Measurements from ENCODE around the gene MKRN3. TPM values are rescaled to one million over a fixed set of nuclear protein-coding genes. Genes with fewer than 3 reads are reported as not detected.

Gene MKRN3
- polyA plus RNA-seq, 1 of the 3 experiments (the other 2 are of a cell fraction) = 4.7 TPM

DNA sequence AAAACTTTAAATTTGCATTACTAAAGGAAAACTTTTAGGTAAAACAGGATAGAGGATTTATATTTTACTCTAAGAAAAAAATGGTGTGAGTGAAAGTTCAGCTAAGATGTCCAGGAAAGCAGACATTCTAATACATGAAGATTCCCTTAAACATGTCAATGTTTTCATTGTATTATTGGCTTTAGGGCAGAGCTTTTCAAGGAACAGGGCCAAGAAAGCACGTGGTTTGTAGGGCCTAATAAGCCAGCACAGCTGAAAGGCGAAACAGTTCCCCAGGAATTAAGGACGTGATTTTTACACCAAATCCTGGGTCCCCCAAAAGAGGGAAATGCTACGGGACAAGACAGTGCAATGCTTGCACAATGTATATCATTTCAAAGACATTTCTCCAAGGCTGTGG, 48.6 kb upstream of the MKRN3 start:
- WGBS (ENCODE audit: low lambda C conversion rate) = 26% methylated on average over 4 of the region's 4 CpGs
- DNase-seq = no peak

DNA sequence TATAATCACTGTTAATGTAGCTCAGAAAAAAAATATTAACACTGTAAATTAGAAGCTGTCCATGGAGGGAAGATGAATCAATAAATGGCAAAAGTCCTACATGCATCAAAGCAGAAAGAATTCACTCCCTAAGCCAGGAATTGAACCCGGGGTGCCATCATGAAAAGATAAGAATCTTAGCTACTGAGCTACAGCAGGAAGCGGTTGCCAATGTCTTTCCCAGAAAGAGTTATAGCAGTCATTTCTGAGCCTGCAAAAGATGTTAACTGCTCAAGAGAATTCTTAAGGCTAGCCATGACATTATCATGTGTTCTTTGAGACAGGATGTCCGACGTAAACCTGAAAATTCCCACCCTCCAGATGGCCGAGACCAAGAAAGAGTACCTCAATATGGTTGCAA, 47.4 kb upstream of the MKRN3 start:
- CTCF ChIA-PET = interaction anchor here (0.8 to 2.9 kb wide), 2 partner anchors 11 to 20 kb away, joined by 3 to 8 read pairs; no protein-coding TSS in a partner anchor
- DNase-seq = no peak
- H3K4me3 ChIP-seq (ENCODE audit: low read depth in 2 of 2, low read length in 1 of 2) = no peak overlapping the region
- no peaks in the 10 kb centered on the region for H3K27me3 ChIP-seq (ENCODE audit: insufficient read depth)
- H3K9ac ChIP-seq = no peak overlapping the region
- no peaks in the 10 kb centered on the region for H3K9me2 ChIP-seq
- H3F3A ChIP-seq (replicated peaks; ENCODE audit: insufficient read depth) = no peaks in the 10 kb centered on the region
- H3K36me3 ChIP-seq (replicated peaks in 1 of 2; ENCODE audit: control insufficient read depth in 1 of 2, insufficient read depth in 2 of 2, low read length in 1 of 2) = no peaks in the 10 kb centered on the region
- H2AFZ ChIP-seq (ENCODE audit: low read depth) = no peak overlapping the region
- H3K27ac ChIP-seq (ENCODE audit: low read depth in 2 of 2, low read length in 1 of 2) = no peak overlapping the region
- no peak overlapping the region for H3K4me2 ChIP-seq
- H3K4me1 ChIP-seq (ENCODE audit: control insufficient read depth in 1 of 2, insufficient read depth in 2 of 2, low read depth in 1 of 2, low read length in 1 of 2) = no peaks in the 10 kb centered on the region
- H3K9me3 ChIP-seq = no peaks in the 10 kb centered on the region
- POLR2A ChIA-PET = no interaction called here
- no peaks in the 10 kb centered on the region for H3K79me2 ChIP-seq (ENCODE audit: insufficient read depth)
- H4K20me1 ChIP-seq (ENCODE audit: insufficient read depth) = no peaks in the 10 kb centered on the region
- WGBS (ENCODE audit: low lambda C conversion rate) = 37% methylated on average over 5 of the region's 5 CpGs
- TF ChIP-seq TEAD4 (IDR thresholded peaks at IDR 0.05; ENCODE audit: borderline replicate concordance, insufficient read depth) (no peak), MXI1 (IDR thresholded peaks at IDR 0.05; ENCODE audit: low read depth, low read length) (no peak), EP300 (IDR thresholded peaks at IDR 0.05; ENCODE audit: borderline replicate concordance in 1 of 2, low read depth in 1 of 2, low read length in 1 of 2) (no peak), NFIC (IDR thresholded peaks at IDR 0.05; ENCODE audit: borderline replicate concordance) (no peak), GATA2 (CRISPR knock-in tag; IDR thresholded peaks at IDR 0.05) (no peak), RCOR1 (IDR thresholded peaks at IDR 0.05; ENCODE audit: low read length) (no peak), MEF2A (IDR thresholded peaks at IDR 0.05; ENCODE audit: borderline replicate concordance, low read depth) (no peak), RXRA (IDR thresholded peaks at IDR 0.05; ENCODE audit: borderline replicate concordance, low read depth) (no peak), JUND (IDR thresholded peaks at IDR 0.05) (no peak), POLR2AphosphoS5 (IDR thresholded peaks at IDR 0.05; ENCODE audit: low read depth, low read length) (no peak), YY1 (IDR thresholded peaks at IDR 0.05; ENCODE audit: low read depth) (no peak), FOXJ3 (CRISPR knock-in tag; IDR thresholded peaks at IDR 0.05) (no peak), TCF12 (IDR thresholded peaks at IDR 0.05) (no peak), RFX5 (IDR thresholded peaks at IDR 0.05; ENCODE audit: low read length) (no peak)
- TF ChIP-seq, protein P1, sequence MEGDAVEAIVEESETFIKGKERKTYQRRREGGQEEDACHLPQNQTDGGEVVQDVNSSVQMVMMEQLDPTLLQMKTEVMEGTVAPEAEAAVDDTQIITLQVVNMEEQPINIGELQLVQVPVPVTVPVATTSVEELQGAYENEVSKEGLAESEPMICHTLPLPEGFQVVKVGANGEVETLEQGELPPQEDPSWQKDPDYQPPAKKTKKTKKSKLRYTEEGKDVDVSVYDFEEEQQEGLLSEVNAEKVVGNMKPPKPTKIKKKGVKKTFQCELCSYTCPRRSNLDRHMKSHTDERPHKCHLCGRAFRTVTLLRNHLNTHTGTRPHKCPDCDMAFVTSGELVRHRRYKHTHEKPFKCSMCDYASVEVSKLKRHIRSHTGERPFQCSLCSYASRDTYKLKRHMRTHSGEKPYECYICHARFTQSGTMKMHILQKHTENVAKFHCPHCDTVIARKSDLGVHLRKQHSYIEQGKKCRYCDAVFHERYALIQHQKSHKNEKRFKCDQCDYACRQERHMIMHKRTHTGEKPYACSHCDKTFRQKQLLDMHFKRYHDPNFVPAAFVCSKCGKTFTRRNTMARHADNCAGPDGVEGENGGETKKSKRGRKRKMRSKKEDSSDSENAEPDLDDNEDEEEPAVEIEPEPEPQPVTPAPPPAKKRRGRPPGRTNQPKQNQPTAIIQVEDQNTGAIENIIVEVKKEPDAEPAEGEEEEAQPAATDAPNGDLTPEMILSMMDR (IDR thresholded peaks at IDR 0.05) = no peak
- TF ChIP-seq, protein P2, sequence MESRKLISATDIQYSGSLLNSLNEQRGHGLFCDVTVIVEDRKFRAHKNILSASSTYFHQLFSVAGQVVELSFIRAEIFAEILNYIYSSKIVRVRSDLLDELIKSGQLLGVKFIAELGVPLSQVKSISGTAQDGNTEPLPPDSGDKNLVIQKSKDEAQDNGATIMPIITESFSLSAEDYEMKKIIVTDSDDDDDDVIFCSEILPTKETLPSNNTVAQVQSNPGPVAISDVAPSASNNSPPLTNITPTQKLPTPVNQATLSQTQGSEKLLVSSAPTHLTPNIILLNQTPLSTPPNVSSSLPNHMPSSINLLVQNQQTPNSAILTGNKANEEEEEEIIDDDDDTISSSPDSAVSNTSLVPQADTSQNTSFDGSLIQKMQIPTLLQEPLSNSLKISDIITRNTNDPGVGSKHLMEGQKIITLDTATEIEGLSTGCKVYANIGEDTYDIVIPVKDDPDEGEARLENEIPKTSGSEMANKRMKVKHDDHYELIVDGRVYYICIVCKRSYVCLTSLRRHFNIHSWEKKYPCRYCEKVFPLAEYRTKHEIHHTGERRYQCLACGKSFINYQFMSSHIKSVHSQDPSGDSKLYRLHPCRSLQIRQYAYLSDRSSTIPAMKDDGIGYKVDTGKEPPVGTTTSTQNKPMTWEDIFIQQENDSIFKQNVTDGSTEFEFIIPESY (IDR thresholded peaks at IDR 0.05; ENCODE audit: borderline replicate concordance, low read depth) = no peak

More for the DNA sequence above, 48.6 kb upstream of the MKRN3 start:
- no peaks in the 10 kb centered on the region for H4K20me1 ChIP-seq (ENCODE audit: insufficient read depth)
- H3K9me2 ChIP-seq = no peaks in the 10 kb centered on the region
- TF ChIP-seq CHD2 (IDR thresholded peaks at IDR 0.05; ENCODE audit: low read length, partially characterized antibody) (no peak), MAX (IDR thresholded peaks at IDR 0.05; ENCODE audit: low read depth) (no peak), FOXJ3 (CRISPR knock-in tag; IDR thresholded peaks at IDR 0.05) (no peak), JUND (IDR thresholded peaks at IDR 0.05) (no peak), PBX3 (IDR thresholded peaks at IDR 0.05) (no peak), RXRA (IDR thresholded peaks at IDR 0.05; ENCODE audit: borderline replicate concordance, low read depth) (no peak), EZH2phosphoT487 (IDR thresholded peaks at IDR 0.05; ENCODE audit: borderline replicate concordance, low read depth) (no peak), USF2 (IDR thresholded peaks at IDR 0.05; ENCODE audit: borderline replicate concordance, low read depth, low read length) (no peak), FOSL2 (IDR thresholded peaks at IDR 0.05; ENCODE audit: borderline replicate concordance, low read depth) (no peak)
- no peaks in the 10 kb centered on the region for H3F3A ChIP-seq (replicated peaks; ENCODE audit: insufficient read depth)
- no peaks in the 10 kb centered on the region for H3K79me2 ChIP-seq (ENCODE audit: insufficient read depth)
- ChIA-PET POLR2A (no interaction called here), CTCF (interaction anchor here (1.0 to 2.9 kb wide), 2 partner anchors 15 to 19 kb away, joined by 4 to 8 read pairs; no protein-coding TSS in a partner anchor)
- no peak overlapping the region for H3K27ac ChIP-seq (ENCODE audit: low read depth in 2 of 2, low read length in 1 of 2)
- H2AFZ ChIP-seq (ENCODE audit: low read depth) = no peak overlapping the region
- no peak overlapping the region for H3K9ac ChIP-seq
- H3K36me3 ChIP-seq (replicated peaks in 1 of 2; ENCODE audit: control insufficient read depth in 1 of 2, insufficient read depth in 2 of 2, low read length in 1 of 2) = no peaks in the 10 kb centered on the region
- H3K4me1 ChIP-seq (ENCODE audit: control insufficient read depth in 1 of 2, insufficient read depth in 2 of 2, low read depth in 1 of 2, low read length in 1 of 2) = no peaks in the 10 kb centered on the region
- H3K27me3 ChIP-seq (ENCODE audit: insufficient read depth) = no peaks in the 10 kb centered on the region
- H3K4me3 ChIP-seq (ENCODE audit: low read depth in 2 of 2, low read length in 1 of 2) = no peak overlapping the region
- no peaks in the 10 kb centered on the region for H3K9me3 ChIP-seq
- no peak overlapping the region for H3K4me2 ChIP-seq
